Stimulated activated CD4-positive, alpha-beta T cell treated with anti-CD3 and anti-CD28 coated beads, Interleukin-4, amount 100 ng/mL, for 4 hours (primary cell): ENCODE measurements around the gene GRIK1.

Experiments
- DNase-seq, 2 experiments: peaks; one replicate each; pipeline ENCODE4 v3.0.0-alpha.2; 2020

Gene GRIK1

DNA sequence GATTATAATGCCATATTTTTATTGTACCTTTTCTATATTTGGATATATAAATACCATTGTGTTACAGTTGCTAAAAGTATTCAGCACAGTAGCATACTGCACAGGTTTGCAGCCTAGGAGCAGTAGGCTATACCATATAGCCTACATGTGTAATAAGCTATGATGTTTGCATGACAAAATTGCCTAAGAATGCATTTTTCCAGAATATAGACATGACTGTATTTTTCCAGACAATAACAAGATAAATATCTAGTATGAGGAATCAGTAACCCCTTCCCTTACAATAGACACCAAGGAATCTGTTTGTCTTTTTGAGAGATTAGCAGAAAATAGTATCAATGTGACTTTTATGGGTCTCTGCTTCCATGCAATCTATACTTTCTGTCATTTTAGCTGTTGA is 228.6 kb downstream of the GRIK1 start:
- DNase-seq: no peak

DNA sequence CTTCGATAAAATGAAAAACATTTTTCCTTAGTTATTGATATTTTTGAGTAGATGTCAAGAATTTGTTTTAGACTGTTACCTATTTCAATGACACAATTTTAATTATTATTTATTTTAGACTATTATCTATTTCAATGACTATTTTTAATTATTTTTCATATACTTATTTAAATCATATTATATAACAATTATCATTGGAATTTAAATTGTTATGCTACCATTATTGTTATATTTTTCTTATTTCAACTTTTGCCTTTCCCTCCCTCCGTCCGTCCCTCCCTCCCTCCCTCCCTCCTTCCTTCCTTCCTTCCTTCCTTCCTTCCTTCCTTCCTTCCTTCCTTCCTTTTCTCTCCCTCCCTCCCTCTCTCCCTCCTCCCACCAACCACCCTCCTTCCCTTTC is 229.3 kb downstream of the GRIK1 start:
- no peak for DNase-seq

DNA sequence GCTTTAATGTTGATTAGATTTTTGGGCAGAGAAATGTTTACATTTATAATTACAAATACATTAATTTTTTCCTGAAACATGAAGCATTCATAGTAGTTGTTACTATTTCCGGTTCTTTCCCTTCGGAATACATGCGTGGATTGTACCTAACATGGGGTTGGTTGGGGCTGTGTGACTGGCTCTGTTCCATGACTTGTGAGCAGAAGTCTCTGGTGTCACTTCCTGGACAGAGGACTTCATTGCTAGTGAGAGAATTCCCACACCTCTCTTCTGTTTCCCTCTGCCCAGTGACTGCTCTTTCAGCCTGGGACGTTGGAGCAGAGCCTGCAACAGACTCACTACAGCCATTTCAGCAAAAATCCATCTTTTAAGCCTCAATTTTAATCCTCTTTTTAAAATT is 231.4 kb downstream of the GRIK1 start:
- no peak for DNase-seq

DNA sequence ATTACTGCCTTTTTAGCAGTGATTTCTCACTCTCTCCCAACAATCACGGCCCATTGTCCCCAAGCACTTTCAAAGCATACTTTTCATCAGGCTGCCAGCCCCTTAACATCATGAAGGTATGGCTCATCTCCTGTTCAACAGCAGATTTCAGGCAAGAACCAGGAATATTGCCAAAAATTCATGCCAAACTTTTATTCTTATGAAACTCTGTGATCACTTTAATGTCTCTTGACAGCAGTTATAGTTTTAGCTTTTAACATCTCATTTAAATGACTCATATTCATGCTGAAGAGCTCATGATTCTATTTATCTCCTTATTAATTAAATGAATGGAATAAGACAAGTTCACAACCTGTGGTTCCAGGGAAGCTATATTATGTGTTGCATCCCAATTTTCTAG is 235.1 kb downstream of the GRIK1 start:
- no peak for DNase-seq

DNA sequence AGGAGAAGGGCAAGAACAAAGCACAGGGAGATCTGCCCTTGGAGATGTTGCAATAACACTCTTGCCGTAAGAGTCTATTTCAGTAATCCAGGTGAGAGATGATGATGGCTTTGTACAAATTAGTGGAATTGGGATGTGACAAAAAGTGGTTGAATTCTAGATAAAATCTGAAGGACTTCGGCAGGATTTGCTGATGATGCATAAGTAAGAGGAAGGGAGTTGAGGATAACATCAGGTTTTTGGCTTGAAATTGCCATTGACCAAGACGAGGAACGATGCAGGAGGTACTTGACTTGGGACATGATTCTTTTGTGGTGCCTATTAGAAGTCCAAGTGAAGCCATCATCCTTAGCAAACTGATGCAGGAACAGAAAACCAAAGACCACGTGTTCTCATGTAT is 238.1 kb downstream of the GRIK1 start:
- no peak for DNase-seq

DNA sequence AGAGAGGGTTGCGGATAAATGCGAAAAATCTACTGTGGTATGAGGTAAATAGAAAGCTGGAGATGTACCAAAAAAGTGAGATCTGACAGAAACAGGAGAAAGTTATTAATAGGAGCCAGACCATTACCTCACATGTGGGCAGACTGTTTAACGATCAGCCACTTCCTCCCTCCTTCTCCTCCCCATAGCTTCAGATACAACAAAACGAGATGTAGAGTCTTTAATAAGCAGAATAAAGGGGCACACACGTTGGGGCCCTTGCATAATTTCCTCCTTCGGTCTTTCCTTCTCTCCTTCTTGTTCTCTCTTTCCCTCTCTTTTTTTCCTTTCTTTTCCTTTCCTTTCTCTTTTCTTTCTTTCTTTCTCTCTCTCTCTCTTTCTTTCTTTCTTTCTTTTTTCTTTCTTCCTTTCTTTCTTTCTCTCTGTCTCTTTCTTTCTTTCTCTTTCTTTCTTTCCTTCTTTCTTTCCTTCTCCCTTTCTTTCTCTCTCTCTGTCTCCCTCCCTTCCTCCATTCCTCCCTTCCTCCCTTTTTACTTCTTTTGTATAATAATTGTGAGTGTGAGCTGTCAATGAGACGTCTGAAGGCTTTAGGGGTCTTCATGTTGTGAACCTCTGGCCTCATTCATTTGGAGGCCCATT is 242.1 kb downstream of the GRIK1 start:
- DNase-seq: no peak

DNA sequence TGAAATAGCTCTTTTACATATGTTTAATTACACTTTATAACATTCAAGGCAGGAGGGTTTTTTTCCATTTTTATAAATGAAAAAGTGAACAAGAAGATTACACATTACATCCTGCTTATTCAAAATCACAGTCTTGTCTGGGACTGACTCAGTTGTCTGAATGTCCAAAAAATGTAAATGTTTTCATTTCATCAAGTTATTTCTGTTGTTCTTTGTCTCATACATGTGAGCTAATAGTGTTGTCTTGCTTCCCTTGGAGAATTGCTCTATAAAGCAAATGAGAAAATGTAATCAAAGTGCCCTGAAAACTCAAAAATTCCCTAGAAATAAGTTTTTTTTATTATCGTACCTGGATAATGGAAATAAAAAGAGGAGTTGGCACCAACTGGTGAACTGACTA is 242.9 kb downstream of the GRIK1 start:
- no peak for DNase-seq

DNA sequence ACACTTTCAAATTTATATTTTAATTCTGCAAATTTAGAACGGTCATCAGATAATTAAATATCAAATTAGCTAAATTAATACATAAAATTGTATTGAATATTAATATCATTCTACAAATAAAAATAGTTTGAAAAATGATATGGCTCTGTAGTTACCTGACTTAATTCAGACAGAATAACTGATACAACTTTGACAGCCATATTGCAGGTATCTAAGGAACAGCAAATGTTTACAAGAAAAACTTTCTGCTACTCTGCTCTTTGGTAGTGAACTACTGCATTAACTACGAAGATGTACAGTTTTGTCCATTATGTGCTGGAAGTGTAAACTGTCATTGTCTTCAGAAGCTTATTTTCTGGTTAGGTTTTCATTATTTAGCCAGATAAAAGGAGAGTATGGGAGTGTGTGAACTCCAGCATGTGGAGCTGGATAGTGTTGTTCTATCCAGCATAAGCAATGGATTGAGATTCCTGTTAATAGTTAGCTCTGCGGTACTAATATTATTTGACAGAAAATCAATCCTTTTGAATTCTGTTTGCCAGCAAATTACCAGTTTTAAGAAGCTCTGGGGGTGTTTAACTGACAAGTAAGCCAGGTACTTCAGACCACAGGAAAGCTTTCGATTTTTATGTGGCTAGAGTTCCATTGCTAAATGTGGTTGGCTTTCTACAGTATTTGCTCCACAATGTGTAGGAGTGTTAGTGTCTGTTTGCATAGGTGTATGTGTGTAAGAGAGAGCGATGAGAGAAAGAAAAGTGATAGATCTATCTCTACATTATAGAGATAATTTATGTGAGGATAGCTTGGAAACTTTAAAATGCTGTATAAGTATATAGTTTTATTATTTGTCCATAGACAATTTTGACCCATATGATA is 247.9 kb downstream of the GRIK1 start:
- no peak for DNase-seq

DNA sequence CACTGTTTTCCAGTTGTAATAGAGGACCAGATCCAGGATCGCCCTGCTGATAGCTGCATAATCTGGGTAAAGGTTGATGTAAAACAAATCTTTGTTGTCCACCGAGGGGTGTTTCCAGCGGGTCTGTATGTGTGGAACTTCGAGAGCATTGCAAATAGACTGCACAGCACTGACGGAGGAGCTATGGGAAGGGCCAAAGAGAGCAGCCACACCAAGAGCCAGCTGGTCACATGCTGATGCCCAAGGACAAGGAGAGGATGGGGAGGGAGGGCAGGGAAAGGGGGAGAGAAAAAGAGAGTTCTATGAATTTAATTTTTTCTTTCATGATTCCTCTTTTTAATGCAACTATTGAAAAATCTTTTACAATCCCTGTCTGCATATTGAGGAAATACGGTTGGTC is 250.0 kb downstream of the GRIK1 start:
- DNase-seq: no peak

DNA sequence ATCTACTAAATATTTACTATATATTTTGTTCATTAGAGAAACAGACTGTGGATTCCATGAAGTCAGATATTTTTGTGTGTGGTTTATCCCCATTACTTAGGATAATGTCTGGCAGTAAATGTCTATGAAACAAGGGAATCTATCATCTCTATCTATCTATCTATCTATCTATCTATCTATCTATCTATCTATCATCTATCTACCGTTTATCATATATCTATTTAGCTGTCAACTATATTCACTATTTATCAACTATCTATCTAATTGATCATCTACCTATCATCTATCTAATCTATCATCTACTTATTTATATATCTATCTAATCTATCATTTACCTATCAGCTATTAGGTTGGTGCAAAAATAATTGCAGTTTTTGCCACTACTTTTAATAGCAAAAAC is 255.7 kb downstream of the GRIK1 start:
- no peak for DNase-seq

DNA sequence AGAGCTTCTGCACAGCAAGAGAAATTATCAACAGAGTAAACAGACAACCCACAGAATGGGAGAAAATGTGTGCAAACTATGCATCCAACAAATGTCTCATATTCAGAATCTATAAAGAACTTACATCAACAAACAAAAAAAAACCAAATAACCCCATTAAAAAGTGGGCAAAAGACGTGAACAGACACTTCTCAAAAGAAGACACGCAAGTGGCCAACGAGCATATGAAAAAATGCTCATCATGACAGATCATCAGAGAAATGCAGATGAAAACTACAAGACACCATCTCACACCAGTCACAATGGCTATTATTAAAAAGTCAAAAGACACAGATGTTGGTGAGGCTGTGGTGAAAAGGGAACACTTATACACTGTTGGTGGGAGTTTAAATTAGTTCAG is 257.0 kb downstream of the GRIK1 start:
- no peak for DNase-seq

DNA sequence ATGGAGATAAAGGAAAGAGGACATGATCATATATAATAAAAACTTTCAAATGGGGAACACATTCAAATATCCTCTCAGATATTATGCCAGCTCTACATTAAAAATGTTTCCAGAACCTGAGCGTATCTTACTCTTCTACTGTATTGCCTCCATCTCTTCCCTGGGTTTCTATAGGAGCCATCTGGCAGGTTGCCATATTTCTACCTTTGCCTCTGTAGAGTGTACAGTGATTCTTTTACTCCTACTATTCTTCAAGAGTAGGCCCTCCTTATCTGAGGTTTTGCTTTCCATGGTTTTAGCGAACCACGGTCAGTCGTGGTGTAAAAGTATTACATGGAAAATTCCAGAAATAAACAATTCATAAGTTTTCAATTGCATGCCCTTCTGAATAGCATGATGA is 259.5 kb downstream of the GRIK1 start:
- no peak for DNase-seq

DNA sequence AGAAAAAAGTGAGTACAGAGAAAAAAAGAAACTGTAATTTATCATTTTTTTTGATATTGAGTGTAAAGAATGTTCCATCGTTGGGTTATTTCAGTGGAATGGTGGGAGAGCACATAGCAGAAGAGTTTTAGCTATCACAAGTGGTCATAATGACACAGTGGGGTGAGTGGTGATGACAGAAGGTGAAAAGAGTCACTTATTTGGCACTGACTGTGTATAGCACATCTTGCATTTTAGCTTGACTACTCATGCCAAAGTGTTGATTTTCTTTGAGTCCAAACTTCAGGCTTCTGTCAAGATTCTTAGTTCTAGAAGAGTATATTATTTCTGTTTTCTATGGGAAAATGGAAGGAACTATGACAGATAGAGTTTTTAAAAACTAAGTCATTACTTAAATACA is 261.2 kb downstream of the GRIK1 start:
- DNase-seq: no peak

DNA sequence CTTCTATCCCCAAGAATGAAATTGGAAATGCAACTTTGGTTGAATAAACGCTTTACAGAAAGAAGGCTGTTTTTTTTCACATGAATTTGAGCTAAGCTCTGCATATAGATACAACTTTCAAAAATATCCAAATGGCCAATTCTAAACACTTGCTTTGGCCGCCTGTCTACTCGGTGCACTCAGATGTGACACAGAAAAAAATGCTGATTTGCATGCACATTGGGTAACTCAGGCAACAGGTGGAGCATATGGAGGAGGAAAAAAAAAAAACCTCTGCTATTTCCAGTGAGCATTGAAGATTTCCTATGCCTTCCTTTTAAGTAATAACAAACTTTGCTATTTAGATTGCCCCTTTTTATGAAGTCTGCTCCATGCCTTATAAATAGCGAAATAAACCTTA is 262.5 kb downstream of the GRIK1 start:
- DNase-seq: no peak

DNA sequence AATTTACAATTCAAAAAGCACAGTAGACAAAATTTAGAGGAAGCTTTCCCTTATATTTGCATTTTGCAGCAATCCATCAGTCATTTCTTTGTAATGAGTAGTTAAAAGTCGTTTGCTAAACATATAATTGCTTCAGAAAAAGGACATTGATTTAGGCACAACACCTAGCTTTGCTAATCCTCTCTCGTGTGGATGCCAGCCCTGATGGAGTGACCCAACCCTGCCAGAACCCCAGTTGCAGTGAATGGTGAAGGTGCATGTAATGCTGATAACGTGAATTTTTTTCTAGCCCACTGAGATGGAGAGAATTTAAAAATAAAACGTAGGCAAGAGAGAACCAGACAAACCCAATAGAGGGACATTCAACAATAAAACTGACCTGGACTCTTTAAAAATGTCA is 263.4 kb downstream of the GRIK1 start:
- no peak for DNase-seq

DNA sequence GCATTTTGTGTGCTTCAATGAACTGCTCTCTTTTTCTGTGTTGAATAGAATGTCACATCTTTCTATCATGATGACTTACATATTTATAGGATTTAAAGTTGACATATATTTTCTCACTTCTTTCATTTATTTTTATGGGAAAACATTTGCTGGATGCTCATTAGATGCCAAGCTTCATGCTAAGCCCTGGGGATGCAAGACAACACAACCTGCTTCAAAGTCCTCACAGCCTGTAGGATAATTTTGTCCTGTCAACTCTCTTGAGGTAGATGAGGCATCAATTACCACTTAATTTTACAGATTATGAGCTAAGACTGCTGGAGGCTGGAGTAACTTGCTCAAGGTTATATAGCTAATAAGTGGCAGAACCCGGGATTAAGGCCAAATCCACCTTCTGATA is 264.3 kb downstream of the GRIK1 start:
- no peak for DNase-seq

DNA sequence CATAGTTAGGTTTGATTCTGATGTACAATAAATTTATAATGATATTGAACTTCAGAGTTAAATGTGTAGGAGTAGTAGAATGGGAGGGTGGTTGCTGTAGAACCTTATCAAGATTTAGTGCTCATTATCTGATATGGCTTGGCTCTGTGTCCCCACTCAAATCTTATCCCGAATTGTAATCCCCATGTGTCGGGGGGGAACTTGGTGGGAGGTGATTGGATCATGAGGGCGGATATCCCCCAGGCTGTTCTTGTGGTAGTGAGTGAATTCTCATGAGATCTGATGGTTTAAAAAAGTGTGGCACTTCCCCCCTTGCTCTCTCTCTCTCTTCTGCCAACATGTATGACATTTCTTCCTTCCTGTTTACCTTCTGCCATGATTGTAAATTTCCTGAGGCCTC is 265.5 kb downstream of the GRIK1 start:
- DNase-seq: no peak

DNA sequence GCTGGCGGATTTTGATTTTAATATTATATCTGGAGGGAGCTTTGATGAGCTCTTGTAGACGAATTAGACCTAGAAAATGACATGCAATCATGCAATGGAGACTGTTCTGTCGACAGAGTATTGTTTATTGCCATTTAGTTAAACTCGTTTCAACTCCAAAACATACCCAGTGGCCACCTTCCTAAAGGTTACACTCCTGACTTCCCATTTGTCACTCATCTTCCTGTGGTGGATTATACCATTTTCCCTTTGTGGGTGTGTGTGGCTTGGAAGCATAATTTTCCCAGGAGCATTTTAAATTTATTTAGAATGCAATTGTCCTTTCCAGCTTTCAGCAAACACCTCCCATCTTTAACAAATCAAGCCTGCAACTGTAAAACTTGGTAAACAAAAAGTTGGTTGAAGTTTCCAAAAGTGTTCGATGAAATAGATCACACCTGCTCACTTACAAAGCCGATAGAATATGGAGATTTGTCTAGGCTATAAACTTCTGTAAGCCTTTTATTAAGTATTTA is 266.6 kb downstream of the GRIK1 start:
- DNase-seq: no peak

DNA sequence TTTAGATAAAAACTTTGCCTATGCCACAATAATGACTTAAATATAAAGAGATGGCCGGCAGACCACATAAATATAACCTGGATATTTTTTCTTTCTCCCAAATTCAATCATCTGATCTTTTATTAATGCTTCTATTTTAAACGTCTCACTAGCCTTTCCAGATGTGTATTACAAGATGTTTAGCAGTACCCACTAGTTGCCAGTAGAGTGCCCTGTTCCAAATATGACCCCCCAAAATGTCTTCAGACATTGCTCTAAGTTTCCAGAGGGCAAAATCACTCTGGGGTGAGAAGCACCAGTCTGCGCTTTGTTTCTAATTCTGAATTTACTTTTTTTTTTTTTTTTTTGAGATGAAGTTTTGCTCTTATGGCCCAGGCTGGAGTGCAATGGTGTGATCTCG is 268.1 kb downstream of the GRIK1 start:
- no peak for DNase-seq

DNA sequence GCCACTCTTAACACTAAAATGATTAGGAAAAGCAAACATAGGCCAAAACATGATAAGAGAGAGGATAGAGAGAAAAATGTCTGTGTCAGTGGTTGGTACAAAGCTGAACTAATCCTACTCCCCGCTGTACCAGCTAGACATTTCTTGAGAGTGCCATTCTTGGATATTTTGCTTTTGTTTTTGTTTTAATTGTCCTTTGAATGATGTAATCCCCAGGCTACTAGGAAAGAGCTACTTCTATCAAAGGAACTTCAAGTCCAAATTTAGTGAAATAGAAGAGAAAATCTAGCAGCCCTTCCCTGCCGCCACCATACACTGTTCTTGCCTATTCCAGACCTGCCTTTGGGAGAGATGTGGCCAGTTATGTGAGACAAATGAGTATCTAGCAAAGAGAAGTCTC is 269.6 kb downstream of the GRIK1 start:
- no peak for DNase-seq

DNA sequence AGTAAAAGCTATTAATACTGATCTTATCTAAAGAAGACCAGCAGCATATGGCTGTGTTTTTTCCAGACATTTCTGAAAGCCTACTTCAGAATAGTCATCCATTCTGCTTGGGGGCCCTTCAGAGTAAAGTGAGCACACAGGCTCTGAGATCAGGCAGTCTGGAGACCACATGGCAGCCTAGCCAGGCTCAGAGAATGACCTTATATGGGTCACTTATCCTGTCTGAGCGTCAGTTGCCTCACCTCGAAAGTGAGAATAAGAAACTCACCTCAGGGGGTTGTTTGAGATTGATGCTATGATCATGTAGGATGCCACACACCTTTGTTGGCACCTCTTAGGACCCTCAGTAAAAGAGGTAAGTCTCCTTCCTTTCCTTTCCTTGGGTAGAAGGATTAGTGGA is 270.4 kb downstream of the GRIK1 start:
- DNase-seq: no peak

DNA sequence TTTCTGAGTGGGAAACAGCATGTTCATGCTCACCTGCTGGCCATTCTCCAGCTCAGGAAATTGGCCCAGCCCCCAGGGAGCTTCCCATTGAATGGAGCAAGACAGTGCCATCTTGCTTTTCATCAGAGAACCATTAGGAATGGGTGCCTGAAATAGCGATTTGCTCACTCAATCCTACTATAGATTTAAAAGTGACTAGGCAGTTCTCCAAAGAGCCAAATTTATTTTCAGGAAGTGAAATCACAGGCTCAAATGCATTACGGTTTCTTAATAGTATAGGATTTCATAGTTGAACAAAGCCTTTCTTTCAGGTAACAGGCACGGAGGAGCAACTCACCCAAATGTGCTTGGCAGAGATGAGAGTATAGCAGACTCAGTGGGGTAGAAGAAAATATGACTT is 272.1 kb downstream of the GRIK1 start:
- DNase-seq: no peak

DNA sequence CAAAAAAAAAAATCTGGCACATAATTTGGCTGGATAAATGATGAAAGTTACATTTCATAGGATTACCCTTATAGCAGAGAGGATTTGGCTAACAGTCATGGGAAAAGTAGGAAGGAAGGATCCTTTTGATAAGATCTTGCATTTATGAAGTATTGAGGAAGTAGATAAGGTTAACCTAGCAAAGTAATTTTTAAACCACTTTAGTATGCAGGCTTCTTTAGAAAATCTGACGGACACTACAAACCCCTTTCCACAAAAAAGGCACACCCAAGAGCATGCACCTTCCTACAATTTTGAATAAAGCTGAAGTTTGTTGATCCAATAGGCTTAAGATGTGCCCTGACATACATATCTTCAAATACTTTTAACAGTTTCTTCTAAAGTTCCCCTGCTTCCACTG is 275.2 kb downstream of the GRIK1 start:
- DNase-seq: no peak

DNA sequence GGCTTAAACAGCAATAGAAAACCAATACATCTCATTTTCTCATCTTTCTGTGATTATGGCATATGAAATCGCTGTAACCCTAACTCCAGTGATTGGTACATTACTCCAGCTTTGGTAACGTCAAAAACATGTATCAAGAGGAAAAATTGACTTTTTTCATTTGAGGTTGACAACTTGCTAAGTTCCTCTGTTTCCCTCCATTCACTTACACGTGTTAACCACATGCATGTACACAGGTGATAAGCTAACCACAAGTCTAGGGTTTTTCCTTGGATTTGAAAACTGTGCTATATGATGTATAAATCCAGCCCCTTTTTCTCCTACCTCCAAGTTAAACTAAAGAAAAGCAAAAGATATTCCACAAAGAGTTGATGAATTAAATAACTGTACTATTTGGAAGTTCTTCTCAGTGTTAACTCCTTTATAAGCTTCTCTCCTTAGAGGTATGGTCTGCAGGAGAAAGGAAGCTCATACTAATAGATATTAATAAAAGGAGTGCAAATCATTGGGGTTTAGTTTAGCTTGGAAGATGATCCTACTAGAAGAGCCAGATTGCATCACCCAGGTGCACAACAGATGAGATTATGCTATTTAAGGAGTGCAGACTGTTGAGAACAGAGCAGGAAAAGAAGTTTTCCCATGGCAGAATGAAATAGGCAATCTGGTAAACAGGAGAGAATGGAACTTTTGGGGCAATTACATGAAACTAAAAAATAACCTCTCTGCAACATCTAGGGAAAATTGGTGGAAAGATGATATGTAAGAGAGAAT is 277.9 kb downstream of the GRIK1 start:
- no peak for DNase-seq
